ENCODE data around the gene PFN1.
"Not testable (repeated sequence)": the region's sequence is repeated elsewhere in the genome, so short reads cannot be mapped to it uniquely, and the experiment has no call there.

Gene PFN1

GRCh38 chr17:4935650-4936049 lies 12.7 kb downstream of the PFN1 start:
- H3K4me3 ChIP-seq (ENCODE audit: low read depth, low read length), result no peak overlapping the region
- no peak for TF ChIP-seq CTCF (IDR thresholded peaks at IDR 0.05; ENCODE audit: control insufficient read depth, extremely low read depth, insufficient read depth)
- no peak for DNase-seq (ENCODE audit: low read depth)

GRCh38 chr17:4934173-4934979 lies 14.0 kb downstream of the PFN1 start:
- TF ChIP-seq CTCF (IDR thresholded peaks at IDR 0.05; ENCODE audit: control insufficient read depth, extremely low read depth, insufficient read depth), result 0 out of 2 replicates have a peak, but pooled peaks have one; percentile 28
- DNase-seq (ENCODE audit: low read depth), result no peak
- H3K4me3 ChIP-seq (ENCODE audit: low read depth, low read length), result no peak overlapping the region

GRCh38 chr17:4933646-4934045 lies 14.7 kb downstream of the PFN1 start:
- no peak overlapping the region for H3K4me3 ChIP-seq (ENCODE audit: low read depth, low read length)
- DNase-seq (ENCODE audit: low read depth), result no peak
- TF ChIP-seq CTCF (IDR thresholded peaks at IDR 0.05; ENCODE audit: control insufficient read depth, extremely low read depth, insufficient read depth), result no peak

- TF ChIP-seq CTCF (IDR thresholded peaks at IDR 0.05; ENCODE audit: control insufficient read depth, extremely low read depth, insufficient read depth), result no peak
- DNase-seq (ENCODE audit: low read depth), result no peak
- H3K4me3 ChIP-seq (ENCODE audit: low read depth, low read length), result no peak overlapping the region
Observed at GRCh38 chr17:4932756-4933155, 15.6 kb downstream of the PFN1 start.

GRCh38 chr17:4931963-4932362 lies 16.4 kb downstream of the PFN1 start, which contains the start of gene GP1BA:
TSS of gene GP1BA (plus strand) at chr17:4932277. CDS start at chr17:4932605, 328 bp downstream.
- no peak within 1 kb of the TSS for H3K4me3 ChIP-seq (ENCODE audit: low read depth, low read length)
- DNase-seq (ENCODE audit: low read depth), result no peak
- no peak for TF ChIP-seq CTCF (IDR thresholded peaks at IDR 0.05; ENCODE audit: control insufficient read depth, extremely low read depth, insufficient read depth)

GRCh38 chr17:4928881-4929280 lies 19.4 kb downstream of the PFN1 start:
- no peak for TF ChIP-seq CTCF (IDR thresholded peaks at IDR 0.05; ENCODE audit: control insufficient read depth, extremely low read depth, insufficient read depth)
- no peak overlapping the region for H3K4me3 ChIP-seq (ENCODE audit: low read depth, low read length)
- no peak for DNase-seq (ENCODE audit: low read depth)

- not testable (repeated sequence) for DNase-seq (ENCODE audit: low read depth)
Observed at GRCh38 chr17:4926577-4927335, 21.6 kb downstream of the PFN1 start.

More at GRCh38 chr17:4926577-4927335, 21.6 kb downstream of the PFN1 start:
- not testable (repeated sequence) for H3K4me3 ChIP-seq (ENCODE audit: low read depth, low read length)

All from LNCaP clone FGC (cell line).